ENCODE data around the gene PAPOLB. TPM values are rescaled to one million over a fixed set of nuclear protein-coding genes. Genes with fewer than 3 reads are reported as not detected.

The PAPOLB gene
- polyA plus RNA-seq, 3 donors, result not detected

DNA sequence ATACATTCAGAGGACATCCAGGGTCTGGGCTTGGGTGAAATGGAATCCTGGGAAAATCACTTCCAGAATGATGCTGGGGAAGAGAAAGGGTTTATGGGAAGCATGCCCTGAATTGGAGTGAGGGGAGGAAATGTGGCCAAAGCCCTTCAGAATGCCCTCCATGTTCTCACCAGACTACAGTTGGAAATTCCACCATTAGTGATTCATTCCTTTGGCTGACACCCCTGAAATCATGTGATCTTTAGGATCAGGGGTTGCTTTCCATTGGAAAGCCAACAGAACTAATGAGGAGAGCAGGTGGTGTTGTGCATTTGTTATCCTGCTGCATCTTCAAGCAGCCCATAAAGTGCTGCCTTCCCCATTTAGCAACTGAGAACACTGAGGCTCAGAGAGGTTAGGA, 42.5 kb upstream of the PAPOLB start:
- Histone ChIP-seq H3K9me3 (replicated peaks in 1 of 2; ENCODE audit: control insufficient read depth in 1 of 2, insufficient read depth in 1 of 2, low read length in 2 of 2) (peaks cover 0 to 8% of the 10 kb centered on the region in 2 donors), H3K4me2 (replicated peaks; ENCODE audit: extremely low read depth, low read length, poor library complexity, severe bottlenecking) (no peak overlapping the region), H3K27me3 (ENCODE audit: control insufficient read depth in 2 of 2, insufficient read depth in 2 of 2, low read length in 2 of 2) (no peaks in the 10 kb centered on the region), H3K36me3 (replicated peaks in 1 of 2; ENCODE audit: control insufficient read depth in 1 of 2, insufficient read depth in 2 of 2, low read length in 2 of 2) (no peaks in the 10 kb centered on the region), H3K9ac (ENCODE audit: insufficient read depth, low read length, poor library complexity, severe bottlenecking) (no peak overlapping the region), H3K79me2 (ENCODE audit: insufficient read depth, low read length) (no peaks in the 10 kb centered on the region), H2AFZ (ENCODE audit: insufficient read depth, low read depth, low read length, poor library complexity, severe bottlenecking) (no peak overlapping the region), H3K27ac (ENCODE audit: low read depth in 1 of 2, low read length in 2 of 2) (no peak overlapping the region), H3K4me3 (replicated peaks in 1 of 3; ENCODE audit: low read depth in 2 of 3, low read length in 3 of 3) (no peak overlapping the region), H3K4me1 (ENCODE audit: control insufficient read depth in 1 of 2, insufficient read depth in 2 of 2, low read length in 2 of 2) (no peaks in the 10 kb centered on the region), H4K20me1 (ENCODE audit: insufficient read depth, low read length) (no peaks in the 10 kb centered on the region)
- Mint-ChIP-seq H3K4me1 (no peaks in the 10 kb centered on the region), H3K27me3 (ENCODE audit: low read depth in 3 of 3) (peaks cover 0 to 3% (median 0%) of the 10 kb centered on the region in 3 donors), H3K9me3 (peaks cover 0 to 11% (median 5%) of the 10 kb centered on the region in 7 donors), H3K27ac (no peak overlapping the region), H3K4me3 (no peak overlapping the region), H3K36me3 (no peaks in the 10 kb centered on the region)
- TF ChIP-seq, protein P1, sequence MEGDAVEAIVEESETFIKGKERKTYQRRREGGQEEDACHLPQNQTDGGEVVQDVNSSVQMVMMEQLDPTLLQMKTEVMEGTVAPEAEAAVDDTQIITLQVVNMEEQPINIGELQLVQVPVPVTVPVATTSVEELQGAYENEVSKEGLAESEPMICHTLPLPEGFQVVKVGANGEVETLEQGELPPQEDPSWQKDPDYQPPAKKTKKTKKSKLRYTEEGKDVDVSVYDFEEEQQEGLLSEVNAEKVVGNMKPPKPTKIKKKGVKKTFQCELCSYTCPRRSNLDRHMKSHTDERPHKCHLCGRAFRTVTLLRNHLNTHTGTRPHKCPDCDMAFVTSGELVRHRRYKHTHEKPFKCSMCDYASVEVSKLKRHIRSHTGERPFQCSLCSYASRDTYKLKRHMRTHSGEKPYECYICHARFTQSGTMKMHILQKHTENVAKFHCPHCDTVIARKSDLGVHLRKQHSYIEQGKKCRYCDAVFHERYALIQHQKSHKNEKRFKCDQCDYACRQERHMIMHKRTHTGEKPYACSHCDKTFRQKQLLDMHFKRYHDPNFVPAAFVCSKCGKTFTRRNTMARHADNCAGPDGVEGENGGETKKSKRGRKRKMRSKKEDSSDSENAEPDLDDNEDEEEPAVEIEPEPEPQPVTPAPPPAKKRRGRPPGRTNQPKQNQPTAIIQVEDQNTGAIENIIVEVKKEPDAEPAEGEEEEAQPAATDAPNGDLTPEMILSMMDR (IDR thresholded peaks at IDR 0.05), result no peak
- intact Hi-C loops (cut with micrococcal nuclease), result no loop called here
- DNase-seq, result no peak

DNA sequence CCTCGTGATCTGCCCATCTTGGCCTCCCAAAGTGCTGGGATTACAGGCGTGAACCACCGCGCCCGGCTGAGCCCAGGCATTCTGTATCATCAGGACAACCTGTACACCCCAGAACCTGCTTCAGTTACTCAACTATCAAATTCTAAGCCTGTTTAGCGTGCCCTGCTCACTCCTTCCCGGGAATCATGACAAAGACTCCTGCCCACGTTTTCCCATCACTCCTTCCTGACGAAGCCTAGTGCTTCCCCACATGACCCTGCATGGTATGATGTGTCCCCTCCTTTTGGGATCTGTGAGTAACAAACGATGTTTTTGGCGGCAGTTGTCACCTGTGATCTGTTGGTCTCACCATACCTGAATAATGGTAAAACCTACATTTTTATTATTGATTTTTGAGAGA, 33.9 kb upstream of the PAPOLB start:
- no peaks in the 10 kb centered on the region for H3K4me1 Mint-ChIP-seq
- Histone ChIP-seq H4K20me1 (ENCODE audit: insufficient read depth, low read length) (no peaks in the 10 kb centered on the region), H3K79me2 (ENCODE audit: insufficient read depth, low read length) (no peaks in the 10 kb centered on the region), H2AFZ (ENCODE audit: insufficient read depth, low read depth, low read length, poor library complexity, severe bottlenecking) (no peak overlapping the region), H3K4me3 (replicated peaks in 1 of 3; ENCODE audit: low read depth in 2 of 3, low read length in 3 of 3) (no peak overlapping the region), H3K4me1 (ENCODE audit: control insufficient read depth in 1 of 2, insufficient read depth in 2 of 2, low read length in 2 of 2) (no peaks in the 10 kb centered on the region), H3K9me3 (replicated peaks in 1 of 2; ENCODE audit: control insufficient read depth in 1 of 2, insufficient read depth in 1 of 2, low read length in 2 of 2) (peaks cover 8 to 19% of the 10 kb centered on the region in 2 donors), H3K9ac (ENCODE audit: insufficient read depth, low read length, poor library complexity, severe bottlenecking) (no peak overlapping the region), H3K27me3 (ENCODE audit: control insufficient read depth in 2 of 2, insufficient read depth in 2 of 2, low read length in 2 of 2) (no peaks in the 10 kb centered on the region), H3K4me2 (replicated peaks; ENCODE audit: extremely low read depth, low read length, poor library complexity, severe bottlenecking) (no peak overlapping the region), H3K36me3 (replicated peaks in 1 of 2; ENCODE audit: control insufficient read depth in 1 of 2, insufficient read depth in 2 of 2, low read length in 2 of 2) (no peaks in the 10 kb centered on the region), H3K27ac (ENCODE audit: low read depth in 1 of 2, low read length in 2 of 2) (no peak overlapping the region)
- TF ChIP-seq, protein P1 (IDR thresholded peaks at IDR 0.05), result no peak
- peaks cover 19 to 34% (median 27%) of the 10 kb centered on the region in 7 donors for H3K9me3 Mint-ChIP-seq
- WGBS (ENCODE audit: insufficient coverage), result 93% methylated on average over 9 of the region's 11 CpGs
- H3K27ac Mint-ChIP-seq, result no peak overlapping the region
- intact Hi-C loops (cut with micrococcal nuclease), result no loop called here
- no peaks in the 10 kb centered on the region for H3K36me3 Mint-ChIP-seq
- H3K4me3 Mint-ChIP-seq, result no peak overlapping the region
- DNase-seq, result no peak
- H3K27me3 Mint-ChIP-seq (ENCODE audit: low read depth in 3 of 3), result peaks cover 0 to 11% (median 2%) of the 10 kb centered on the region in 3 donors
